IPS-20b (cell line): ENCODE results near the gene USP43.
"Not testable (repeated sequence)": the region's sequence is repeated elsewhere in the genome, so short reads cannot be mapped to it uniquely, and the experiment has no call there.

Source experiments
- H3K27ac ChIP-seq: one replicate; pipeline ENCODE4 v1.5.1; 2013; ENCODE audit warnings: low read length
- H3K27me3 ChIP-seq: 2 replicates; pipeline ENCODE4 v1.6.1; 2013; ENCODE audit warnings: mild to moderate bottlenecking, low read length, inconsistent platforms; ENCODE audit not compliant: insufficient read depth
- H3K36me3 ChIP-seq: 2 replicates; pipeline ENCODE4 v1.6.1; 2013; ENCODE audit warnings: low read depth, mild to moderate bottlenecking, inconsistent platforms, low read length, moderate library complexity; ENCODE audit not compliant: insufficient read depth
- H3K4me1 ChIP-seq: 2 replicates; pipeline ENCODE4 v1.6.1; 2013; ENCODE audit warnings: mild to moderate bottlenecking, control low read depth, inconsistent platforms, low read length, moderate library complexity; ENCODE audit not compliant: insufficient read depth
- H3K4me3 ChIP-seq: 2 replicates; pipeline ENCODE4 v1.5.1; 2013; ENCODE audit warnings: mild to moderate bottlenecking, low read length, inconsistent platforms
- H3K9ac ChIP-seq: 2 replicates; pipeline ENCODE4 v1.6.1; 2013; ENCODE audit warnings: low read depth, mild to moderate bottlenecking, inconsistent platforms, low read length, moderate library complexity
- H3K9me3 ChIP-seq: 2 replicates; pipeline ENCODE4 v1.6.1; 2013; ENCODE audit warnings: mild to moderate bottlenecking, low read depth, low read length, inconsistent platforms; ENCODE audit not compliant: insufficient read depth

The USP43 gene, protein sequence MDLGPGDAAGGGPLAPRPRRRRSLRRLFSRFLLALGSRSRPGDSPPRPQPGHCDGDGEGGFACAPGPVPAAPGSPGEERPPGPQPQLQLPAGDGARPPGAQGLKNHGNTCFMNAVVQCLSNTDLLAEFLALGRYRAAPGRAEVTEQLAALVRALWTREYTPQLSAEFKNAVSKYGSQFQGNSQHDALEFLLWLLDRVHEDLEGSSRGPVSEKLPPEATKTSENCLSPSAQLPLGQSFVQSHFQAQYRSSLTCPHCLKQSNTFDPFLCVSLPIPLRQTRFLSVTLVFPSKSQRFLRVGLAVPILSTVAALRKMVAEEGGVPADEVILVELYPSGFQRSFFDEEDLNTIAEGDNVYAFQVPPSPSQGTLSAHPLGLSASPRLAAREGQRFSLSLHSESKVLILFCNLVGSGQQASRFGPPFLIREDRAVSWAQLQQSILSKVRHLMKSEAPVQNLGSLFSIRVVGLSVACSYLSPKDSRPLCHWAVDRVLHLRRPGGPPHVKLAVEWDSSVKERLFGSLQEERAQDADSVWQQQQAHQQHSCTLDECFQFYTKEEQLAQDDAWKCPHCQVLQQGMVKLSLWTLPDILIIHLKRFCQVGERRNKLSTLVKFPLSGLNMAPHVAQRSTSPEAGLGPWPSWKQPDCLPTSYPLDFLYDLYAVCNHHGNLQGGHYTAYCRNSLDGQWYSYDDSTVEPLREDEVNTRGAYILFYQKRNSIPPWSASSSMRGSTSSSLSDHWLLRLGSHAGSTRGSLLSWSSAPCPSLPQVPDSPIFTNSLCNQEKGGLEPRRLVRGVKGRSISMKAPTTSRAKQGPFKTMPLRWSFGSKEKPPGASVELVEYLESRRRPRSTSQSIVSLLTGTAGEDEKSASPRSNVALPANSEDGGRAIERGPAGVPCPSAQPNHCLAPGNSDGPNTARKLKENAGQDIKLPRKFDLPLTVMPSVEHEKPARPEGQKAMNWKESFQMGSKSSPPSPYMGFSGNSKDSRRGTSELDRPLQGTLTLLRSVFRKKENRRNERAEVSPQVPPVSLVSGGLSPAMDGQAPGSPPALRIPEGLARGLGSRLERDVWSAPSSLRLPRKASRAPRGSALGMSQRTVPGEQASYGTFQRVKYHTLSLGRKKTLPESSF

DNA sequence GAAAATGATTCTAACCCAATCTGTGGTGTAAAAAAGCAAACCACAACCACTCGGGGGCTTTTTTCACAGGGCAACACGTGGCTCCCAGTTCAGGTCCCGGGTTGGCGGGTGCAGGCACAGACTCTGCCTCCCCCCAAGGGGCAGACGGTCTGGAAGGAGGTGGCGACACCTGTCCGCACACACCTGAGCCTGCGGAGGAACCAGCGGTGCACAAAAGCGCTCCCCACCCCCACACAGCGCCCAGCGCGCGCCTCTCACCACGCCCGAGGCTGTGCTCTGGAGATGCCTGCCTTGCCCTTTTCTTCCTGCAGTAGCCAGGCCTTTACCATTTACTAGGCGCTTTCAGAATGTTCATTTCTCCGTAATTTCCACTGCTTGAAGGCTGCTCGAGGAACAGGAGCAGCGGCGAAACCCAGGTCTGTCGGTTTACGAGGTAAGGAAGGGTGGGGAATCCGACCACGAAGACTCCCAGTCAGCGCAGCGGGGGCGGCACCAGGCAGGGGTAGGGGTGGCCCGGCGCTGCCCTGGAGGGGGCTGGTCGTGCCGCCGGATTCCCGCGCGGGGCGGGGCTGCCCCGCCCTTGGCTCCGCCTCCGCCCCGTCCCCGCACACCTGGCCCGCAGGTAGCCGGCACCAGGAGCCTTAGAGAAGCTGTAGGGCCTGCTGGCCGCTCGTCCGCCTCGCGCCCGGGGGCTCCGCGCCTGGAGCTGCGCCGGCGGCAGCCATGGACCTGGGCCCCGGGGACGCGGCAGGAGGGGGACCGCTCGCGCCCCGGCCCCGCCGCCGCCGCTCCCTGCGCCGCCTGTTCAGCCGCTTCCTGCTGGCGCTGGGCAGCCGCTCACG lies at the start of gene USP43:
USP43 (plus strand) TSS at position 608 of the 842 bp plus-strand sequence; CDS start at position 724, 116 bp downstream.
- no peaks in the 10 kb centered on the region for H3K9me3 ChIP-seq
- peak within 1 kb of the TSS; percentile 89 for H3K4me3 ChIP-seq
- H3K9ac ChIP-seq: peak within 1 kb of the TSS; percentile 83
- peak within 1 kb of the TSS; percentile 35 for H3K27ac ChIP-seq
- H3K27me3 ChIP-seq: peaks cover 17% of the 10 kb centered on the region
- no peaks in the 10 kb centered on the region for H3K36me3 ChIP-seq
- H3K4me1 ChIP-seq: peaks cover 14% of the 10 kb centered on the region; the same call in 1 of the 2 replicates

DNA sequence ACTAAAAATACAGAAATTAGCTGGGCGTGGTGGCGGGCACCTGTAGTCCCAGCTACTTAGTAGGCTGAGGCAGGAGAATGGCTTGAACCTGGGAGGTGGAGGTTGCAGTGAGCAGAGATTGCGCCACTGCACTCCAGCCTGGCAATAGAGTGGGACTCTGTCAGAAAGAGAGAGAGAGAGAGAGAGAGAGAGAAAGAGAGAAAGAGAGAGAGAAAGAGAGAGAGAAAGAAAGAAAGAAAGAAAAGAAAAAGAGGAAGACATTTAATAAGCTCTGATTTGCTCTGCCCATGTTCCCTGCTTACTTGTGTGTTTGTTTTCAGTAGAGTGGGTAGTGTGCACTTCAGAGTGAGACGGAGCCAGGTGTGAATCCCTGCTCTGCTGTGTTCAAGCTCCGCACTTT lies 47.7 kb upstream of the USP43 start:
- H3K9me3 ChIP-seq, H3K9ac ChIP-seq, H3K36me3 ChIP-seq, H3K27me3 ChIP-seq, H3K27ac ChIP-seq, H3K4me1 ChIP-seq, H3K4me3 ChIP-seq: not testable (repeated sequence)

DNA sequence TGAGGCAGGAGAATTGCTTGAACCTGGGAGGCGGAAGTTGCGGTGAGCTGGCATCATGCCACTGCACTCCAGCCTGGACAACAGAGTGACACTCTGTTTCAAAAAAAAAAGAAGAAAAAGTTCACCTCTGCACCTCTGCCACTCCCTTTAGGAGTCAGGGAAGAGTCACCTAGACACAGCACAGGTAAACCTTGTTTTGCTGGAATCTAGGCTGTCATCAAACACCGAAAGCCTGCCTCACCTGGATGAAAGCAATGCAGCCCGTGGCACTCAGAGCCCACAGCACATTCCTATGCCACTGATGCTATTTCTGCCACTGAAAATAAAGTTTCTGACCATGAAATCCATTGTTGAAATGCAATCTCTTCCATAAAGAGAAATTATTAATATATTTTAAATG lies 46.7 kb upstream of the USP43 start:
- H3K27ac ChIP-seq: no peak overlapping the region
- no peaks in the 10 kb centered on the region for H3K4me1 ChIP-seq
- H3K36me3 ChIP-seq: no peaks in the 10 kb centered on the region
- no peak overlapping the region for H3K4me3 ChIP-seq
- H3K9me3 ChIP-seq: no peaks in the 10 kb centered on the region
- no peak overlapping the region for H3K9ac ChIP-seq
- H3K27me3 ChIP-seq: no peaks in the 10 kb centered on the region

DNA sequence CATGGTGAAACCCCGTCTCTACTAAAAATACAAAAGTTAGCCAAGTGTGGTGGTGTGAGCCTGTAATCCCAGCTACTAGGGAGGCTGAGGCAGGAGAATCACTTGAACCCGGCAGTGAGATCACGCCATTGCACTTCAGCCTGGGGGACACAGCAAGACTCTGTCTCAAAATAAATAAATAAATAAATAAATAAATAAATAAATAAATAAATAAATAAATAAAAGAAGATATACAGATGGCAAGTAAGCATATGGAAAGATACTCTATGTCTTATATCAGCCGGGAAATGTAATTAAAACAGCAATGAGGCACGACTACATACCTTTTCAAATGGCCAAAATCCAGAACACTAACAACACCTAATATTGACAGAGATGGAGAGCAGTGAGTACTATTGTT lies 40.7 kb upstream of the USP43 start:
- not testable (repeated sequence) for H3K4me3 ChIP-seq, H3K36me3 ChIP-seq, H3K27ac ChIP-seq, H3K9me3 ChIP-seq, H3K4me1 ChIP-seq, H3K9ac ChIP-seq, H3K27me3 ChIP-seq

- H3K9me3 ChIP-seq: no peaks in the 10 kb centered on the region
- no peak overlapping the region for H3K9ac ChIP-seq
- no peak overlapping the region for H3K4me3 ChIP-seq
- no peaks in the 10 kb centered on the region for H3K4me1 ChIP-seq
- no peak overlapping the region for H3K27ac ChIP-seq
- no peaks in the 10 kb centered on the region for H3K27me3 ChIP-seq
- H3K36me3 ChIP-seq: no peaks in the 10 kb centered on the region
Observed at GRCh38 chr17:9606453-9606852, 38.9 kb upstream of the USP43 start.

DNA sequence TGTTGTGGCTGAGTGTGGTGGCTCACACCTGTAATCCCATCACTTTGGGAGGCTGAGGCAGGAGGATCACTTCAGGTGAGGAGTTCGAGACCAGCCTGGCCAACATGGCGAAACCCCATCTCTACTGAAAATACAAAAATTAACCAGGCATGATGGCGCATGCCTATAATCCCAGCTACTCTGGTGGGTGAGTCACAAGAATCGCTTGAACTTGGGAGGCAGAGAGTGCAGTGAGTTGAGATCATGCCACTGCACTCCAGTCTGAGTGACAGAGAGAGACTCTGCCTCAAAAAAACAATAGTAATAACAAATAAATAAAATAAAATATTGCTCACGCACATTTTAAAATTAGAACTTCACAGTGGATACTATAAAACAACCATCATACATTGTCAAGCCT lies 38.3 kb upstream of the USP43 start:
- H3K9ac ChIP-seq: not testable (repeated sequence)

GRCh38 chr17:9611557-9611956 lies 33.8 kb upstream of the USP43 start:
- no peaks in the 10 kb centered on the region for H3K27me3 ChIP-seq
- no peak overlapping the region for H3K4me3 ChIP-seq

More for the DNA sequence above, 38.3 kb upstream of the USP43 start:
- not testable (repeated sequence) for H3K4me3 ChIP-seq, H3K9me3 ChIP-seq, H3K4me1 ChIP-seq, H3K27me3 ChIP-seq, H3K36me3 ChIP-seq, H3K27ac ChIP-seq

DNA sequence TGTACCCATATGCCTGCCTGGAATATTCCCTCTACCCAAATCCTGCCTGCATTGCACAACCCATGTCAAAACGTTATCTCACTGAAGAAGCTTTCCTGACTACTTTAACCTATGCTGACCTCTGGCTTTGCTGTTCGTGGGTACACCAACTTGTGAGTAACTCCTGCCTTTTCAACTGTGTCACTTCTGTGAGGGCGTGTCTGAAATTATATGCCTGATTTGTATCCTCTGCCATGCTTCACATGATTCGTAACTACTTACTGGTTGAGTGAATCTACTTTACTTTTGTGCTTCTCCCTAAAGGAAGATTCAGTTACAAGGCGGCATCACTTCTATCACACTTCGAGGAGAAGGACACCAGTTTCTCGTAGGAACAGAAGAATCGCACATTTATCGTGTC lies 33.3 kb upstream of the USP43 start:
- H3K36me3 ChIP-seq: no peaks in the 10 kb centered on the region
- H3K27me3 ChIP-seq: no peaks in the 10 kb centered on the region
- H3K9me3 ChIP-seq: no peaks in the 10 kb centered on the region
- no peak overlapping the region for H3K4me3 ChIP-seq
- H3K4me1 ChIP-seq: no peaks in the 10 kb centered on the region
- H3K9ac ChIP-seq: no peak overlapping the region
- H3K27ac ChIP-seq: no peak overlapping the region

More at GRCh38 chr17:9611557-9611956, 33.8 kb upstream of the USP43 start:
- H3K9me3 ChIP-seq: no peaks in the 10 kb centered on the region
- H3K27ac ChIP-seq: no peak overlapping the region
- H3K36me3 ChIP-seq: no peaks in the 10 kb centered on the region
- H3K9ac ChIP-seq: no peak overlapping the region
- no peaks in the 10 kb centered on the region for H3K4me1 ChIP-seq

DNA sequence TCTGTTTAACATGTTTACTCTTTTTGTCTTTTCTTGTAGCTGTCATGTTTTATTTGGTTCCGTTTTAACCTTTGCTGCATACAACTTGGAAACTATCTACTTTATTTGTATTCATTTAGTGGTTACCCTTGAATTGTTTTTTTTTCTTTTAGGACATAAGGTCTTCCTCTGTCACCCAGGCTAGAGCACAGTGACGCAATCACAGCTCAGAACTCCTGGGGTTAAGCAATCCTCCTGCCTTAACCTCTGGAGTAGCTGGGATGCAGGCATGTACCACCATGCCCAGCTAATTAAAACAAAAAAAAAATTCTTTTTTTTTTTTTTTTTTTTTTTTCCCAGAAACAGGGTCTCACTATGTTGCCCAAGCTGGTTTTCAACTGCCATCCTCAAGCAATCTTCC lies 29.8 kb upstream of the USP43 start:
- no peak overlapping the region for H3K4me3 ChIP-seq
- H3K27ac ChIP-seq: no peak overlapping the region
- H3K36me3 ChIP-seq: no peaks in the 10 kb centered on the region
- H3K9ac ChIP-seq: no peak overlapping the region
- H3K9me3 ChIP-seq: no peaks in the 10 kb centered on the region
- no peaks in the 10 kb centered on the region for H3K4me1 ChIP-seq
- H3K27me3 ChIP-seq: no peaks in the 10 kb centered on the region

GRCh38 chr17:9622961-9623360 lies 22.4 kb upstream of the USP43 start:
- Histone ChIP-seq H3K4me1 (no peaks in the 10 kb centered on the region), H3K27ac (no peak overlapping the region), H3K36me3 (no peaks in the 10 kb centered on the region), H3K9me3 (peaks cover 20% of the 10 kb centered on the region; the same call in 1 of the 2 replicates), H3K9ac (no peak overlapping the region), H3K4me3 (no peak overlapping the region), H3K27me3 (no peaks in the 10 kb centered on the region)

DNA sequence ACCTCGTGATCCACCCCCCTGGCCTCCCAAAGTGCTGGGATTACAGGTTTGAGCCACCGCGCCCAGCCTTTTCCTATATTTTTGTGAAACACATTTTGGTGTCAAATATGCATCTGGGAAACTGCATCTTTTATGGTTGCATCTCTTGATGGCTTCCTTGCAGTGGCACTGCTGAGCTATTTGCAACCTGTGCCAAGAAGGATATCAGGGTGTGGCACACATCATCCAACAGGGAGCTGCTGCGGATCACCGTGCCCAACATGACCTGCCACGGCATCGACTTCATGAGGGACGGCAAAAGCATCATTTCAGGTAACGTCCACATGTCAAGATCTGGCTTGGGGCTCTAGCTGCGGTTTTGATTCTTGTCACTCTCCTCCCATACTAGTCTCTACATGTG lies 16.8 kb upstream of the USP43 start:
- Histone ChIP-seq H3K9me3 (peaks cover 4% of the 10 kb centered on the region; the same call in 1 of the 2 replicates), H3K36me3 (no peaks in the 10 kb centered on the region), H3K27ac (no peak overlapping the region), H3K9ac (no peak overlapping the region), H3K4me3 (no peak overlapping the region), H3K27me3 (no peaks in the 10 kb centered on the region), H3K4me1 (no peaks in the 10 kb centered on the region)
